GM12892 (cell line): Measurements from ENCODE around the gene OPCML.

ENCODE experiments used
- POLR2A ChIP-seq: IDR thresholded peaks from 2 replicates; pipeline ENCODE4 v1.6.1; 2011; ENCODE audit warnings: low read depth, low read length, control low read depth
- POLR2AphosphoS5 ChIP-seq: IDR thresholded peaks from 2 replicates; pipeline ENCODE4 v1.6.1; 2011; ENCODE audit warnings: low read depth, low read length, control low read depth
- TAF1 ChIP-seq: IDR thresholded peaks from 2 replicates; pipeline ENCODE4 v1.6.1; 2011; ENCODE audit warnings: low read depth, mild to moderate bottlenecking, control low read depth, low read length, borderline replicate concordance

DNA sequence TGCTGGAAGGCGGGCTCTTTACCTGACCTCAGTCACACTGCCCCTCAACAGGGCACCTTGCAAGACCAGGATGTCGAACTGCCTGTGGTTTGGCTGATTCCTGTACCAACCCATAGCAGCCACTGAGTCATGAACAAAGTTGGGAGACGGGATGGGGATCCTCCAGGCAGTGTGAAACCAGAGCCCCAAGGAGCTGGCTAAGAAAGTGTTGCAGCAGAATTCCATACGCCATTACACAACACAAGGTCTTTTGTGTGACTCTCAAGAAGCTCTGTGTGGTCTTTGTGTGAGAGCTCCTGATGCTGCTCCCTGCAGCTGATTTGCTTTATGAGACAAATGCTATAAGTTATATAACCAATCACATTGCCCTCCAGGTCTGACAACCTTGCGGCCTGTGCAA, 617.7 kb downstream of the OPCML start:
- TF ChIP-seq POLR2AphosphoS5 (no peak), POLR2A (no peak), TAF1 (no peak)
